Neural cell (in vitro differentiated cells): Measurements from ENCODE around the gene BNC2.

Experiments used
- EZH2 ChIP-seq: fragments of 200-600, 300-800 bp; shearing (Covaris generic), sonication (generic); IDR thresholded peaks from 2 replicates; pipeline ENCODE4 v1.6.1; 2014; ENCODE audit warnings: antibody characterized with exemption, low read length, borderline replicate concordance, mild to moderate bottlenecking; ENCODE audit not compliant: insufficient read depth, poor library complexity, severe bottlenecking
- POLR2AphosphoS5 ChIP-seq: IDR thresholded peaks from 2 replicates; pipeline ENCODE4 v1.6.1; 2012
- TF ChIP-seq, protein P1 (sequence below): fragments of 450-650 bp; IDR thresholded peaks from 2 replicates; pipeline ENCODE4 v1.5.1; 2014; ENCODE audit warnings: antibody characterized with exemption, mild to moderate bottlenecking, moderate library complexity; ENCODE audit not compliant: poor library complexity, severe bottlenecking

DNA sequence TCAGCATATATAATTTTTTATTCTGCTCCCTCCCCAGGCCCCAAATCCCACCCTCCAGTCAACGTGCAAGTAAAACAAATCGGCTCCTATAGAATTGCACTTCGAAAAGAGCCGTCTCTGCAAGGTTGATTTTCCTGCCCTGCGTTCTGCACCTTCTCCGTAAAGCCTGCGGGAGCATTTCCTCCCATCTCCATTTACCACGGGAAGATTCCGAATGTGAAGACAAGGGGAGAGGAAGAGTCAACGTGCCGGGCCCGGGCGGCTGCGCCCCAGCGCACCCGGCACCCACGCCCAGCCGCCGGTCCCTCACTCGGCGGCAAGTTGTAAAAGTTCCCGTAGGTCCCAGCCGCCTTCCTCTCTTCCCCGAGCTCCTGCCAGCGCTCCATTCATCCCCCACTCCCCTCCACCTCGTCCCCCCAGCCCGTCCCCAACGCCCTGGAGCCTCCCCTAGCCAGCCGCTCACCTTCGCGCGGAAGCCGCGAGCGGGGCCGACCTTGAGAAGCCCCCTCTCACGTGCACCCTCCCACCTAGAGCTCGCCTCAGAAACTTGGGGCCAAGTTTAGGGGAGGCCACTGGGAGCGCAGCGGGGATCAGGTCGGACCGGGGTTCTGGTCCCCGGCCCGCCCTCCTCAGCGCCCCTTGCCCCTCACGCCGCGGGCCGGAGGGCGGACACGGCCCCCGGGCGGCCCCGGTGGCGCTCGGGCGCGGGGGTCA, 431 bp downstream of the BNC2 start:
- no peak for TF ChIP-seq POLR2AphosphoS5
- TF ChIP-seq, protein P1, sequence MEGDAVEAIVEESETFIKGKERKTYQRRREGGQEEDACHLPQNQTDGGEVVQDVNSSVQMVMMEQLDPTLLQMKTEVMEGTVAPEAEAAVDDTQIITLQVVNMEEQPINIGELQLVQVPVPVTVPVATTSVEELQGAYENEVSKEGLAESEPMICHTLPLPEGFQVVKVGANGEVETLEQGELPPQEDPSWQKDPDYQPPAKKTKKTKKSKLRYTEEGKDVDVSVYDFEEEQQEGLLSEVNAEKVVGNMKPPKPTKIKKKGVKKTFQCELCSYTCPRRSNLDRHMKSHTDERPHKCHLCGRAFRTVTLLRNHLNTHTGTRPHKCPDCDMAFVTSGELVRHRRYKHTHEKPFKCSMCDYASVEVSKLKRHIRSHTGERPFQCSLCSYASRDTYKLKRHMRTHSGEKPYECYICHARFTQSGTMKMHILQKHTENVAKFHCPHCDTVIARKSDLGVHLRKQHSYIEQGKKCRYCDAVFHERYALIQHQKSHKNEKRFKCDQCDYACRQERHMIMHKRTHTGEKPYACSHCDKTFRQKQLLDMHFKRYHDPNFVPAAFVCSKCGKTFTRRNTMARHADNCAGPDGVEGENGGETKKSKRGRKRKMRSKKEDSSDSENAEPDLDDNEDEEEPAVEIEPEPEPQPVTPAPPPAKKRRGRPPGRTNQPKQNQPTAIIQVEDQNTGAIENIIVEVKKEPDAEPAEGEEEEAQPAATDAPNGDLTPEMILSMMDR, result no peak
- TF ChIP-seq EZH2, result no peak
